Body of pancreas (tissue), 4 donors: ENCODE data around the gene TRNAU1AP. TPM values are rescaled to one million over a fixed set of nuclear protein-coding genes. Genes with fewer than 3 reads are reported as not detected.

Experiments
- ATAC-seq: fragments of 150-250 bp; one replicate; pipeline ENCODE4 v1.9.1; 2016
- DNase-seq, 4 donors: peaks; one replicate each; pipeline ENCODE4 v3.0.0-alpha.2; 2019
- H3K27ac ChIP-seq, 4 donors: fragments of 200-600 bp; sonication (generic); 1 replicate in 3 of 4; 2 replicates in 1 of 4; pipeline versions ENCODE4 v1.5.1 to v1.6.1; 2016 to 2019; ENCODE audit warnings: mild to moderate bottlenecking in 1 of 4, mixed read lengths in 1 of 4, moderate library complexity in 1 of 4
- H3K27me3 ChIP-seq, 2 donors: fragments of 200-600 bp; sonication (generic); one replicate each; pipeline ENCODE4 v1.6.0; 2016; ENCODE audit warnings: mild to moderate bottlenecking in 1 of 2
- H3K36me3 ChIP-seq, 2 donors: fragments of 200-600 bp; sonication (generic); replicated peaks in 1 of 2; 2 replicates each; pipeline ENCODE4 v1.5.1; 2016; ENCODE audit warnings: low read depth in 2 of 2; ENCODE audit not compliant: insufficient read depth in 1 of 2
- H3K4me1 ChIP-seq: fragments of 200-600 bp; sonication (generic); one replicate; pipeline ENCODE4 v1.6.0; 2016
- H3K4me3 ChIP-seq, 2 donors: fragments of 200-600 bp; sonication (generic); 1 replicate in 1 of 2; 2 replicates in 1 of 2; pipeline ENCODE4 v1.5.1; 2016 to 2019
- H3K9me3 ChIP-seq, 3 donors: fragments of 200-600 bp; sonication (generic); 1 replicate in 2 of 3; 2 replicates in 1 of 3; pipeline ENCODE4 v1.5.1; 2016
- POLR2A ChIP-seq, 3 donors: fragments of 450-650 bp; IDR thresholded peaks; one replicate each; pipeline ENCODE4 v1.6.1; 2016; ENCODE audit warnings: antibody characterized with exemption in 3 of 3, mild to moderate bottlenecking in 2 of 3
- WGBS, 2 donors: methylation state at CpG; one replicate each; pipeline ENCODE4 v1.1.5; 2017; 5-methylcytosine and 5-hydroxymethylcytosine counted together
- intact Hi-C: fragments of 100-400 bp; cut with DNase I; formaldehyde crosslinking; loops from one replicate; pipeline ENCODE4 v1.15.1; 2023
- total RNA-seq, 2 donors: library from RNA; depleted of rRNA; stranded (reverse); fragments of >200 nt; gene quantifications; one replicate each; pipeline ENCODE4 v1.1.0, GENCODE V29; 2016
- TF ChIP-seq, protein P1 (sequence below), 7 experiments: fragments of 450-650 bp in 4 of 7; fragments of 200-600 bp in 3 of 7; sonication (generic) in 3 of 7; IDR thresholded peaks; one replicate each; pipeline ENCODE4 v1.5.1; 2016 to 2019; ENCODE audit warnings: antibody characterized with exemption in 7 of 7

Gene TRNAU1AP
- total RNA-seq: 10 to 100 TPM in 1 of 2 donors, 1 to 10 TPM in 1; 8.9 to 14.3 TPM

DNA sequence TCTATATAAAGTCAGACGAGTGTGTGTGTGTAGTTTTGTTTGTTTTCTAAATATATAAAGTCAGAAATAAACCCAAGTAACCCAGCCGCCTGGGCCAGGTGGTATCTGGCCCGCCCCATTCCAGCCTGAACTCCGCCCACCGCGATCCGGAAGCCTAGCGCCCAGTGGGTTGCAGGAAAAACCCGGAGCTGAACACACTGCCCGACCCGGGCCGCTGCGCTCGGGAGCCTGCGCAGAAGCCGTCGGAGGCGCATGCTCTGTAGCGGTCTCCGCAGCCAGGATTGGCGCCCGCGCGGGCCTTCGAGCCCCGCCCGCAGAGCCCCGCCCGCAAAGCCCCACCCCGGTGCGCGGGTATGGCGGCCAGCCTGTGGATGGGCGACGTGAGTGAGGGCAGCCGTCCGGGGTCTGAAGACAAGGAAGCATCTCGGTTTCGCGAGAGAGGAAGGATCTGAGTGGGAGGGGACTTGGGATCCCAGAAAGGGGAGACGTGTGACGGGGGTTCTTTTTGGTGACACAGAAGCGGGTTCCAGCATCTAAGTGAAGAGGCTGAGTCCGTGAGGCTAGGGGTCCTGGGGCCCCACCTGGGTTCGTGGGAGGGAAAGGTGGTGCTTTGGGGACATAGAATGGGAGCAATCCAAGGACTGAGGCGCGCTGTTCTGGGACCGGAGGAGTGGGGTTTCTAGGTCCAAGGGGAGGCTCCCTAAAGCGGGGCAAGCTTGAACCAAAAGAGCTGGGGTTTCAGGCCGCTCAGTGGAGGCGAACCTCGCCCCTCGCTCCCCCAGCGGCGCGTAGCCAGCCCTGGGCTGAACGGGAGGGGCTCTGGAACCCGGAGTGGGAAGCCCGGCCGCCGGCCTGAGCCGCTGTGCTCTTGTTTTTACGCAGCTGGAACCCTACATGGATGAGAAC is at the start of gene TRNAU1AP:
Gene TRNAU1AP (plus strand): TSS at position 328 of the 906 bp plus-strand sequence. CDS start 26 bp downstream, at position 354.
- Histone ChIP-seq H3K27me3 (no peaks in the 10 kb centered on the region), H3K27ac (peak within 1 kb of the TSS; percentile 62 to 81 (median 70)), H3K9me3 (no peaks in the 10 kb centered on the region), H3K4me3 (peak within 1 kb of the TSS; percentile 12 to 97), H3K36me3 (peaks cover 0 to 2% of the 10 kb centered on the region in 2 donors), H3K4me1 (peaks cover 19% of the 10 kb centered on the region)
- whole genome bisulfite sequencing, 2 donors: 0% methylated on average over 19 to 63 of the region's 63 CpGs
- intact Hi-C loops: no loop called here
- DNase-seq (peak; percentile 96 to 98 (median 97)), ATAC-seq (peak; percentile 99)
- TF ChIP-seq, protein P1, sequence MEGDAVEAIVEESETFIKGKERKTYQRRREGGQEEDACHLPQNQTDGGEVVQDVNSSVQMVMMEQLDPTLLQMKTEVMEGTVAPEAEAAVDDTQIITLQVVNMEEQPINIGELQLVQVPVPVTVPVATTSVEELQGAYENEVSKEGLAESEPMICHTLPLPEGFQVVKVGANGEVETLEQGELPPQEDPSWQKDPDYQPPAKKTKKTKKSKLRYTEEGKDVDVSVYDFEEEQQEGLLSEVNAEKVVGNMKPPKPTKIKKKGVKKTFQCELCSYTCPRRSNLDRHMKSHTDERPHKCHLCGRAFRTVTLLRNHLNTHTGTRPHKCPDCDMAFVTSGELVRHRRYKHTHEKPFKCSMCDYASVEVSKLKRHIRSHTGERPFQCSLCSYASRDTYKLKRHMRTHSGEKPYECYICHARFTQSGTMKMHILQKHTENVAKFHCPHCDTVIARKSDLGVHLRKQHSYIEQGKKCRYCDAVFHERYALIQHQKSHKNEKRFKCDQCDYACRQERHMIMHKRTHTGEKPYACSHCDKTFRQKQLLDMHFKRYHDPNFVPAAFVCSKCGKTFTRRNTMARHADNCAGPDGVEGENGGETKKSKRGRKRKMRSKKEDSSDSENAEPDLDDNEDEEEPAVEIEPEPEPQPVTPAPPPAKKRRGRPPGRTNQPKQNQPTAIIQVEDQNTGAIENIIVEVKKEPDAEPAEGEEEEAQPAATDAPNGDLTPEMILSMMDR (IDR thresholded peaks at IDR 0.05): peak in 1 of 7 experiments; percentile 24
- peak; percentile 33 to 83 (median 81) for TF ChIP-seq POLR2A (IDR thresholded peaks at IDR 0.05)

DNA sequence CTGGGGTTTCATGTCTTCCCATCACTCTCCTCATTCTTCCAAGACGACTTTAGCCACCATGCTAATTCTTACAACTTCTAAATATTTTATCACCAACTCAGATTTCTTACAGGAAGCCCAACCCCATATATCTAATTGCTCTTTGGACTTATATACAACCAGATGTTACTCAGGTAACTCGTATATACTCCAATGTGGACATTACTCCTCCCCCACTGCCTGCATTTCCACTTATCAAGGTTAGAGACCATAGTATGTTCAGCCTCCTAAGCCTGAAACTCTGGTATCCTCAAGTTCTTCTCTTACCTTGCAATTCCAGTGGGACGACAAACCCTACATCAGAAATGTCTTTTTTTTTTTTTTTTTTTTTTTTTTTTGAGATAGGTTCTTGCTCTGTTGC is 49.8 kb upstream of the TRNAU1AP start:
- Histone ChIP-seq H3K4me3 (no peak overlapping the region), H3K36me3 (no peaks in the 10 kb centered on the region), H3K27me3 (no peaks in the 10 kb centered on the region), H3K9me3 (no peaks in the 10 kb centered on the region), H3K27ac (no peak overlapping the region), H3K4me1 (peaks cover 24% of the 10 kb centered on the region)
- 52 to 62% methylated on average over 3 of the region's 3 CpGs for WGBS, 2 donors
- no peak for TF ChIP-seq POLR2A (IDR thresholded peaks at IDR 0.05)
- TF ChIP-seq, protein P1 (IDR thresholded peaks at IDR 0.05): no peak
- intact Hi-C loops: loop anchor here (10.0 kb wide), 1 partner anchor 258 kb away; no protein-coding TSS in a partner anchor
- no peak for ATAC-seq
- DNase-seq: no peak

DNA sequence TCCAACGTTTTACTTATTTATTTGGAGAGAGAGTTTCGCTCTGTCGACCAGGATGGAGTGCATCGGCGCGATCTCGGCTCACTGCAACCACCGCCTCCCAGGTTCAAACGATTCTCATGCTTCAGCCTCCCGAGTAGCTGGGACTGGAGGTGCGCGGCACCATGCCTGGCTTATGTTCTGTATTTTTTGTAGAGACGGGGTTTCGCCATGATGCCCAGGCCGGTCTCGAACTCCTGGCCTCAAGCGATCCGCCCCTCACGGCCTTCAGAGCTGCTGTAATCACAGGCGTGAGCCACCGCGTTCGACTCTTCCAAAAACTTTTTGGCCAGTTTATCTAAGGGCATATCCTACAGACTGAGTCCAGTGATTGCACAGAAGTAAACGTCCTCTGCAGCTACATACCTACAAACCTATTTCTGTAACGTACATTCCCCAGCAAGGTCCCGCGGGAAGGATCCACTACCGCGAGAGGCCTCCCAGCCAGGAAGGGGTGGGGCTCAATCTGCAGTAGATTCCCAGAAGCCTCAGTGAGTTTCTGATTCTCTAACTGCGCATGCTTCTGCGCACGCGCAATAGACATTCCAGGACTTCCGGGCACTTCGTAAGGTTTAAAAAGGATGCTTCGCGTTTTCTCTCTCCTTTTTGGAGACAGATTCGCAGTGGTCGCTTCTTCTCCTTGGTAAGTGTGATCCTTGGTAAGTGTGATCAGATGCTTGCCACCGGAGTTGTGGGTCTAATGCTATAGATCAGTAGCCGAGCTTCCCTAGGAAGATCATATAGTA is 47.3 kb upstream of the TRNAU1AP start, which contains the start of gene RCC1:
Gene RCC1 (plus strand): TSS at position 638 of the 782 bp plus-strand sequence. CDS start 23,824 bp downstream, outside the sequence.
- H3K9me3 ChIP-seq: no peaks in the 10 kb centered on the region
- H3K4me1 ChIP-seq: peaks cover 46% of the 10 kb centered on the region
- peak; percentile 97 to 99 (median 98) for DNase-seq
- H3K27me3 ChIP-seq: no peaks in the 10 kb centered on the region
- H3K4me3 ChIP-seq: peak within 1 kb of the TSS; percentile 84 to 86
- WGBS, 2 donors: 0 to 2% methylated on average over 14 to 41 of the region's 41 CpGs
- peaks cover 0 to 8% of the 10 kb centered on the region in 2 donors for H3K36me3 ChIP-seq
- ATAC-seq: peak; percentile 96
- TF ChIP-seq, protein P1 (IDR thresholded peaks at IDR 0.05): no peak
- TF ChIP-seq POLR2A (IDR thresholded peaks at IDR 0.05): peak; percentile 70 to 98 (median 97)
- H3K27ac ChIP-seq: peak within 1 kb of the TSS; percentile 79 to 87 (median 84)
- intact Hi-C loops: loop anchor here (10.0 kb wide), 1 partner anchor 261 kb away; no protein-coding TSS in a partner anchor

DNA sequence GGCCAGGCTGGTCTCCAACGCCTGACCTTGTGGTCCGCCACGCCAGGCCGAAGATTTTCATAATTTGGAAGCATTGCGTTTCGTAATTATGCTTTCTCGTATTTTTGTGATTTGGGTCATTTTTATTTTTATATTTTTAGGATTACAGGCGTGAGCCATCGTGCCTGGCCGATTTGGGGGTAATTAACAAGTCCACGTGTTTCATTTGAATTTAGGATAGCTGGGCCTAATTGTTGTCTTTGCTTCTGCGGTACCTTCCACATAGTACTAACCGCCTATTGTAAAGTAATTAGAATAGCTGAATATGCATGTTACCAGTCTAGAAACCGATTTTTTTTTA is 46.0 kb upstream of the TRNAU1AP start:
- peaks cover 0 to 13% of the 10 kb centered on the region in 2 donors for H3K36me3 ChIP-seq
- H3K27ac ChIP-seq: peak overlapping the region in 3 of 4 donors; percentile 79 to 87 (median 82)
- ATAC-seq: no peak
- peak overlapping the region; percentile 61 to 86 for H3K4me3 ChIP-seq
- no peaks in the 10 kb centered on the region for H3K9me3 ChIP-seq
- peaks cover 41% of the 10 kb centered on the region for H3K4me1 ChIP-seq
- intact Hi-C loops: loop anchor here (10.0 kb wide), 1 partner anchor 262 kb away; no protein-coding TSS in a partner anchor
- no peaks in the 10 kb centered on the region for H3K27me3 ChIP-seq
- WGBS, 2 donors: 1 to 3% methylated on average over 14 of the region's 14 CpGs
- no peak for TF ChIP-seq POLR2A (IDR thresholded peaks at IDR 0.05)
- TF ChIP-seq, protein P1 (IDR thresholded peaks at IDR 0.05): no peak
- DNase-seq: no peak
